GM21576 (cell line): ENCODE data around the gene CHURC1.

ENCODE experiments used
- ATAC-seq: cut with Tn5 transposase; IDR thresholded peaks from one replicate; pipeline ENCODE4 v1.9.1; 2021; ENCODE audit warnings: mild to moderate bottlenecking, moderate library complexity; ENCODE audit not compliant: unreplicated experiment

Gene CHURC1

DNA sequence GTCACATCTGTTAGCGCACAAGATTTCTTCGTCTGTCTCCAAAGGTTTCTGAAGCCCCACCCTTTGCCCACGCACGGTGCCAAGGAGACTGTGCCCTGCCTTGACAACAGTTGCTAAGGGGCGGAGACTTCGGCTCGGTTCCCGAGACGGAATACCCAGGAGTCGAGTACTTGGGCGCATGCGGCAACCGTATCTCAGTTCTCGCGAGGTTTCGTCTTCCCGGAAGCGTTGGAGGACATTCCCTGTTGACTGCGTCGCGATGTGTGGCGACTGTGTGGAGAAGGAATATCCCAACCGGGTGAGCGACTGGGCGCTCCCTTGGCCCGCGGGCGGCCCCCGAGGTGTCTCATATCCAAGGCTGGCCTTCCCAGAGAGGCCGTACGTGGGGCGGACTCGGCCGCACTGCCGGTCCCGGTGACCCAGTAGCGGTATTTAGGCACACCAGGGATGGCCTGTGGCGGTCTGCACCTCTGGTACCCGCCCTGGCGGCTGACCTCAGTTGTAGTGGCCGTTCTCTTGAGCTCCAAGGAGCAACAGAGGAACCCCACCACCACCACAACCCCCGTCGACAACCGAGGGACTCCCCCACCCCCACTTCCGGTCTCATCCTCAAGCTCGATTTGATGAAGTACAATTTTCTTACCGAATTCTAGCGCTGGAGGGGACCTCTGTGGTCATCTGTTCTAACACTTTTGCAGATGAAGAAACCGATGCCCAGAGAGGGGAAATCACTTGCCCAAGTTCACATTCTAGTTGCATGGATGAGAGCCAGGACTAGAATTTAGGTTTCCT lies at the start of gene CHURC1:
CHURC1 (plus strand) TSS at position 219 of the 792 bp plus-strand sequence; CDS start at position 260, 41 bp downstream.
- ATAC-seq: peak; percentile 93

GRCh38 chr14:64865109-64865508 lies 49.1 kb upstream of the CHURC1 start:
- ATAC-seq: no peak

DNA sequence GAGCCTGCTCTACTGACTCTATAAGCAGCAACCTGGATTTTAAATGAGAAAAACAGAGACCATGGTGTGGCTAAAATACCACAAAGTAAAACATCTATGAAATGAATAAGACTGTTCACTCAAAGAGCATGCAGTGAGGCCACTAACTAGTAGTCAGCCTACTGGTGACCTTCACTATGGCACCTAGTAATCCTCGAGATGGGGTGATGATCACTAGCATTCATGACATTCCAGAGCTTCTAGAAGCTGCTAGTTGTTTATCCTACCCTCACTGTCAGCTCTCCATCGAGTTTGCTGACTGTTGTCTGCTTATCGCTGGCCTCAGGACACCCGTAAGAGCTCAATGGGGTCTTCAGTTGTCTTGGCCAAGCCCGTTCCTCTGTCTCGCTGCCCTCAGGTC lies 48.3 kb upstream of the CHURC1 start:
- no peak for ATAC-seq

DNA sequence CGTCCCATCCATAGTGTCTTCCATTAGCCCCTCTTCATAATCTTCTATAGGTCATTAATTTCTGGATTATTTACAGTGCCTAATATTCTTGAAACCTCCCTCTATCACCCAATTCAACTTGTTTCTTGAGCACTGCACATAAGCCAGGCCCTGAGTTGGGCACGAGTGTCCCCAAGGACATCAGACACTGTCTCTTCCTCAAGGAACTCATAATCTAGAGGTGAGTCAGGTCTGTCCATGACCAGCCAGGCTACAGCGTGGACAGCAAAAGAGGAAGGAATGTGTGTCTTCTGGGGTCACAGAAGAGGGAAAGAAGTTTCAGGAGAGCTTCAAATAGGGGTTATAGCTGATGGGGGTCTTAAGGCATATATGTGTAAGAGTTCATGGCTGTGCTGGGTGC lies 47.1 kb upstream of the CHURC1 start:
- no peak for ATAC-seq

GRCh38 chr14:64868379-64868778 lies 45.9 kb upstream of the CHURC1 start:
- no peak for ATAC-seq

DNA sequence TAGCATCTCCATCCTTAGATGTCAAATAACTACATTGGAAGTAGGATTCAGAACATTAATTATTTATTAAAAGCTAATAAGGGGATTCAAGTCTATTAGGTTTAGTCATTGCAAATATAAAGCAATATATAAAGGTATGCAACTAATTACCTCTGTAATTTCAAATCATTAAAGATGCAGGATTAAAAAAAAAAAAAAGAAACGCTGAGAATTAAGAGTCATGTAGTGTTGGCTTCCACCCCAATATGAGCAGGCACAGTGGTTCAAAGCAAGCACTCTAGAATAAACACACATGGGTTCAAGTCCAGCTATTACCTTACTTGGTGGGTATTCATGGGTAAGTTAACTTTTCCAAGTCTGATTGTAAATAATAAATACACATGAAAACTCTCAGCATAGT lies 45.4 kb upstream of the CHURC1 start:
- ATAC-seq: no peak

GRCh38 chr14:64870160-64870559 lies 44.1 kb upstream of the CHURC1 start:
- ATAC-seq: no peak

- ATAC-seq: no peak
These were observed 42.9 kb upstream of the CHURC1 start for GRCh38 chr14:64871344-64871743.

GRCh38 chr14:64873506-64874219 lies 40.6 kb upstream of the CHURC1 start:
- no peak for ATAC-seq

DNA sequence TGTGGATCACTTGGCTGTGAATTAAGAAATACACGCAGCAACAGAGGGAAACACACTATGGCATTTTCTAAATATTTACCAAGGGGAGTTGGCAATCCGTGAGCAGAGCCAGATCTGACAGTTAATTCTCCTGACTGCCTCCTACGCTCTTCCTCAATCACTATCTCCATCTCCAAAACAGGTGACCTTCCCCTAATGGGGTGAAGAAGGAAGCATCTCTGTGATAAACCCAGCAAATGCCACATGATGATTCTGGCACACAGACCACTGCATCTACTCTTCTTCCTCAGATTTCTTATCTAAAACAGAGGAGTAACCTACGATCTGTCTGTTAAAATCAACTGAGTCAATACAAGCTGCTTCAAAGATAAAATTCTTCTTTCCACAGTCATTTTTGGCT lies 38.9 kb upstream of the CHURC1 start:
- ATAC-seq: no peak

DNA sequence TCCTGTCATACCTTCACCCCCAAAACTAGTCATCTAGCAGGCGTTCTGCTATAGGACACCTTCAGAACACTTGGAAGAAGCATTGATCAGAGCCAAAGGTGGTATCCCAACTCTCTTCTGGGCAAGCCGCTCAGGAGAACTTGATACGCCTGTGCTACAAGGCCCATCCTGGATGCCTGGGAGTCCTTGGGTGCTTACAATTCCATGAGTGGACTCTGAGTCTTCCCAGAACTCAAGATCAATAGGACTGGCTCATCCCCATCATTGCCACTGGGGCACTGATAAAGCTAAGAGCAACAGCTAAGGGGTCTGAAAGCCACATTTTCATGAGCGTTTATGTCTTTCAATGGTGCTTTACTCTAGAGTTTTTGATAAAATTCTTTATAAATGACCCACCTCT lies 36.4 kb upstream of the CHURC1 start:
- no peak for ATAC-seq

- ATAC-seq: no peak
These were observed 35.2 kb upstream of the CHURC1 start for GRCh38 chr14:64878837-64879634.

DNA sequence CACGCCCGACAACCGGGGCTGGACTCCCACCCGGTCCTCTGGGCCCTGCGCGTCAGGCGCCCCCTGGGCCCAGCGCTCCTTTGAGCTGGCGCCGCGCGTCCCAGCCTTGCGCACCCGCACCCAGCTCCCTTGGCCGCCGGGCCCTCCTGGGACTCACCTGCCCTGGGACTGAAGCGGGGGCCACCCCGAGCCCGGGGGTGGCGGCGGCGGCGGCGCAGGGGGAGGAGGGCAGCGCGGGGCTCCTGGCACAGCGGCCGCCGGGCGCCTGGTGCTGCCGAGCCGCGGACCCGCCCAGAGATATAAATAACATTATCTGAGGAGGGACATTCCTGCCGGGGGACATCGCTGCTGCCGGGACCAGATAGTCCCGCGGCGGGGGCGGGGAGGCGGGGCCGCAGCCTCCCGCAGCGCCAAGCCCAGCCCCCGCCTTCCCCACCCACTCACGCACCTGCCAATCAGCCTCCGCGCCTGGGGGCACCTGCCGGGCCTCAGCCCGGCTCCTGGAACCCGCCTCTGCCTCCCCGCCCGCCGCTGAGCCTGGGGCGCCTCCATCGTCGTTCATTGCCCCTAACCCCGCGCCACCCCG lies 34.5 kb upstream of the CHURC1 start, which contains the start of gene SPTB:
SPTB (minus strand) TSS at position 273 of the 586 bp plus-strand sequence. CDS start 56,813 bp downstream, outside the sequence.
- ATAC-seq: no peak

DNA sequence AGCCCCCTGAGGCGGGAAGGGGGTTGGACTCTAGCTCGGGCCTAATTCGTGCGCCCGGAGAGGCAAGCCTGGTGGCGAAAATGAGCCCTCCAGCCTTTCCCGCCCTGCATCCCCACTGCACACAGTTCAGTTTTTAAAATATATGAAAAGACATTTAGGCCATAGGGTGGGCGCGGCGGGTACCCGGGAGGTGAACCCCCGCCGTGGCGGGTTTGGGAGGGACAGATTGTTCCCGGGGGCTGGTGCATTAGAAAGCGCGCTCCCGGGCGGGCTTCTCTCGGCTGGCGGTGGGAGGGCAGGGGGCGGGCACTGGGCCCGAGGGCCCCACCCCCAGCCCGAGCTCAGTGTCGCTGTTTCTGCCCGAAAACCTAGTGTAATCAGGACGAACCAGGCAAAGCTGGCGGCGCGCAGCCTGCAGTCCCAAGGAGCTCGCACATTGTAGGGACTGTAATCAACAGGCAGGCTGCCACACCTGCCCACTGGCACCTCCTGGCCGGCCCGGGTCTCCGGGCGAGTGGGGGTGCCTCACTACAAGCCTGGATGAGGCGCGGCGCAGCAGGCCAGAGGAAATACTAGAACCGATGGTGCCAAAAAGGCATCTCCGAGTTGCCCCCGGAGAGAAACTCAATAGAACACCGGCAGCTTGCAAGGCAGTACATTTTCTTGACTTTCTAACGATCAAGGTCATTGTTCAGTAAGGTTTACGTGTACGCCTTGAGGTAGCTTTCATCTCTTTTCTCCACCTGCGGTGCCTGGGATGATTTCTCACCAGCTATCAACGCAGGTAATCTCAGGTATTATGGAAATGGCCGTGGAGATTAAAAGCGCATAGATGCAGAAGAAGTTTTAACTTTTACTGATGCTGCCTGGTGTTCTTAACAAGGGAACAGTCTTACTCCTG lies 33.8 kb upstream of the CHURC1 start:
- no peak for ATAC-seq

- no peak for ATAC-seq
These were observed 28.7 kb upstream of the CHURC1 start for GRCh38 chr14:64885559-64885958.

GRCh38 chr14:64889352-64889751 lies 24.9 kb upstream of the CHURC1 start:
- ATAC-seq: no peak

GRCh38 chr14:64891173-64891838 lies 22.9 kb upstream of the CHURC1 start:
- no peak for ATAC-seq

GRCh38 chr14:64891839-64892375 lies 22.3 kb upstream of the CHURC1 start:
- ATAC-seq: no peak

GRCh38 chr14:64899958-64900357 lies 14.3 kb upstream of the CHURC1 start:
- no peak for ATAC-seq
